GM12801 (cell line): ENCODE data around the gene AQP2.

ENCODE experiments used
- CTCF ChIP-seq: IDR thresholded peaks from one replicate; pipeline ENCODE4 v1.5.1; 2011; ENCODE audit warnings: control low read depth; ENCODE audit not compliant: insufficient read length; ENCODE audit errors: extremely low read depth

AQP2 gene

GRCh38 chr12:49985981-49986380, 35.4 kb downstream of the AQP2 start:
- no peak for TF ChIP-seq CTCF

GRCh38 chr12:49987625-49988303, 37.2 kb downstream of the AQP2 start:
- no peak for TF ChIP-seq CTCF

DNA sequence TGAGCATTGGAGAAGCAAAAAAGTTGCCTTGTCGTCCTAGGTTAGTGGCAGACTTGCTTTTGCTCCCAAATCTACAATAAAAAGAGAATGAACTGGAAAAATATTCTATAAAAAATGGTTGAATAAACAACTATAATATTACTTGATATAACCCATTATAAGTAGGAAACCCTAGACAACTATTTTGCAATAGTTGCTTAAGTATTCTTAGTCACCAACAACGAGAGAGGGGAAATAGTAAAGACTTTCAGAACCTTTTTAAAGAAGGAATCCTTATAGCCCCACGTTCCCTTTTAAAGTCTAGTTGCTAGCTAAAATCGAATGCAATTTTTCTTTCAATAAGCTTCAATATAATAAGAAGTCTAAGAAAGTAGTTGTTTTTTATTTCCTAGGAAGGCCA, 39.7 kb downstream of the AQP2 start:
- TF ChIP-seq CTCF: no peak

GRCh38 chr12:49998453-49998852, 47.9 kb downstream of the AQP2 start:
- TF ChIP-seq CTCF: no peak

GRCh38 chr12:50003595-50003994, 53.1 kb downstream of the AQP2 start:
- TF ChIP-seq CTCF: no peak

DNA sequence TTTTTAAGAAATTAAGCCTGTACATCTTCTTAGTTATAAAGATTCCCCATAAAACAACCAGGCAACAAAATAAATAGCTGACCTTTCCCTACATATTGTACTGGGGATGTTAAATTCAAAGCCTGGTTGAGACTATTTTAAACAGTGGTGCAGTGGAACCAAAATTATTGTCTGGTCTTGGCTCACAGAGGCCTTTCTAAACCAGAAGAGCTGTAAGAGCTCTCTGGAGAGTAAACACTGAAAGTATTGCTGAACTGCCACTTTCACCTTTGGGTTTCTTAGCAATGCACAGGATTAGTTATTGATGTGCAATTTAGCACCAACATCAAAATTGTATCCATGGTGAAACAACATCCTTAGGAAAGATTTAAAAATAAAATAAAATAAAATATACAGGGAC, 54.2 kb downstream of the AQP2 start:
- TF ChIP-seq CTCF: no peak

GRCh38 chr12:50005175-50005574, 54.6 kb downstream of the AQP2 start:
- TF ChIP-seq CTCF: no peak
